ENCODE measurements around the gene MAMDC2. TPM values are rescaled to one million over a fixed set of nuclear protein-coding genes. Genes with fewer than 3 reads are reported as not detected.
A peak's percentile ranks its signal among the peaks of the same experiment; 100 is the strongest.
"Not testable (repeated sequence)": the region's sequence is repeated elsewhere in the genome, so short reads cannot be mapped to it uniquely, and the experiment has no call there.

Gene MAMDC2
- total RNA-seq, 1 donor from 2014 or later, result 0.48 TPM

DNA sequence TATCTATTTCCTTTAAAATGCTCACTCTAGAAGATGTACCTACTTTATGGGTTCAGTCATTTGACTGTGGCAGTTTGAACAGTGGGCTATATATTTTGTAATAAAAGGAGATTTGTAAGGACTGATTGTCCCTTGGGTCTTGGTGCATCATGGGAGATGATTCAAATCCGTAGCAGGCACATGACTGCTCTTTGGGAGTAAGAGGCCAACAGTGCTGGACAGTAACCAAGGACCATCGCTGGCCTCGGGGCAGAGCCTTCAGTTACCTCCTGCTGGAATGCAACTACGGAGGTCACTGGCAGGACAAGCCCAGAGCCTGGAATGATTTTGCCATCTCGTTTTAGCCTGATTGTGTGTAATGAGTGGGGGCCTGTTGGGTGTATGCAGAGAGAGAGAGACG lies 7.0 kb upstream of the MAMDC2 start:
- ATAC-seq, result no peak
- DNase-seq (ENCODE audit: low spot score), result no peak

DNA sequence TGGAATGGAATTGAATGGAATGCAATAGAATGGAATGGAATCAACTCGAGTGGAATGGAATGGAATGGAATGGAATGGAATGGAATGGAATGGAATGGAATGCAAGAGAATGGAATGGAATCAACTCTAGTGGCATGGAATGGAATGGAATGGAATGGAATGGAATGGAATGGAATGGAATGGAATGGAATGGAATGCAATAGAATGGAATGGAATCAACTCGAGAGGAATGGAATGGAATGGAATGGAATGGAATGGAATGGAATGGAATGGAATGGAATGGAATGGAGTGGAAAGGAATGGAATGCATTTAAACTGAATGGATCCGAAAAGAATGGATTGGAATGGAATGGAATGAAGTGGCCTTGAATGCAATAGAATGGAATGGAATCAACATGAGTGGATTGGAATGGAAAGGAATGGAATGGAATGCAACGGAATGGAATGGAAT lies 5.5 kb upstream of the MAMDC2 start:
- not testable (repeated sequence) for DNase-seq (ENCODE audit: low spot score)
- ATAC-seq, result peak; percentile 18

DNA sequence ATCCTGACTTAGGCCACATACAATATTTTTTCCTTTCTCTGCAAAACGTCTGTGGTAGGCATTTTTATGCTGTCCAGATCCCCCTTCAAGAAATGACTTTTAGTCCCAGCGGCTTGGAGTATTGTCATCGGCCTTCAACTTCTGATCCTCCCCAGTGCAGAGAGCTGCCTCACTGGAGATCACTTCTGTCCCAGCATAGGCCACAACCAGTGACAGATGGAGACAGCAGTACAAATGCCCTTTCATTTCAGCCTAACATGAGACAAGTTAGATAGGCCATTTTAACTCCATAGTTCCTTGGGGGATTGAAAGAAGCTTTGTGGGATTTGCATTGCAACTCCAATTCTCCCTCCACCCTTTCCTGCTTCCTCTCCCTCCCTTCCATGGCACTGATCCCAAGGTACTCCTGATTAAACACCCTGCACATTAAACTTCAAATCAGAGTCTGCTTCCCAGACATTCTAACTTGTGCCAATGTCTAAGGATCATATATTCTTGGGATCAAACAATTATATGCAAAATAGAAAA lies 3.2 kb upstream of the MAMDC2 start:
- ATAC-seq (no peak), DNase-seq (ENCODE audit: low spot score) (no peak)

DNA sequence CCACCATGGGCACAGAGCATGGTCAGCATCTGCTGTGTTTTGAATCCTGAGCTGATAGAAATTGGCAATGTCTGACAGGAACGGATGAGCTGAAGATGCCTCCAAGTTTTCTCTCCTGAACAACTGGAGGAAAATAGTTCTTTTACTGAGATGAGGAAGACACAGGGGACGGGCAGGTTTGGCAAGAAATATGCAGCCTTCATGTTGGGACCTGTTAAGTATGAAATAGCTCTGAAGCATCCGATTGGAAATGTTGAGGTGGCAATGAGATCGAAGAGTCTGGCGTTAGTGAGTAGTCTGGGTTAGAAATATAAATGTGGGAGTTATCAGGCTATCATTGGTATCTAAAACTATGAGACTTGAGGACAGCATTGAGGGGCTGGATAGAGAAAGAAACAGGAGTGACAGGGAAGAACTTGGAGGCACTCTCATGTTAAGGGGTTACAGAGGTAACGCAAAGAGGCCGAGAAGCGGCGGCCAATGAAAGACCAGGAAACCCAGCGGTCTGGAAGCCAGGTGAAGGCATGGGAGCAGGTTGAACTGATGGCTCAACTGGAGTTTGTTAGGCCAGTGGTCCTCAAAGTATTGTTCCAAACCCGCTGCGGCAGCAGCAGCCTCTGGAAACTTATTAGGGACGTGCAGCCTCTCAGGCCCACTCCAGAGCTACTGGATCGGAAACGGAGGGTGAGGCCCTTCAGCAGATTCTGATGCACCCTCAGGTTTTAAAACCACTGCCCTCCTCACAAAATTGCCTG lies 1.0 kb upstream of the MAMDC2 start:
- DNase-seq (ENCODE audit: low spot score), result no peak
- ATAC-seq, result no peak

DNA sequence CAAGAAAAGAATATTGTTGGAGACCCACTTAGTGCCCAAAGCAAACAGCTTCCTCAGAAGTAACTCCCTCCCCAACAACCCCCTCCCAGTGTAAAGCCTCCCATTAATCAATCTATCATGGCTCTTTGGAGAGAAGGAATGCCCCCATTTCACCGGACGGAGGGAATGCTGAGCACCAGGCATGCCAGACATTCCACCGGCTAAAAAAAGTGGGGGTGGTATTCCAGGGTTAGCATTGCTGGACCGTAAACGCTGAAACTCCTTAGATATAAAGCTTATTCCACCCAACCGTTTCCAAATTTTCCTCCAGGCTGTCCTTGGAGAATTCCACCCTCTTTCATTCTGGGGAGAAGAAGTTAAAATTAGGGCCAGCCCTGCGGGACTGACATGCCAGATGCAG lies 363 bp upstream of the MAMDC2 start:
- DNase-seq (ENCODE audit: low spot score) (no peak), ATAC-seq (no peak)

- DNase-seq (ENCODE audit: low spot score) (no peak), ATAC-seq (peak; percentile 76)
Observed at GRCh38 chr9:70044490-70045307, 1.1 kb downstream of the MAMDC2 start.

DNA sequence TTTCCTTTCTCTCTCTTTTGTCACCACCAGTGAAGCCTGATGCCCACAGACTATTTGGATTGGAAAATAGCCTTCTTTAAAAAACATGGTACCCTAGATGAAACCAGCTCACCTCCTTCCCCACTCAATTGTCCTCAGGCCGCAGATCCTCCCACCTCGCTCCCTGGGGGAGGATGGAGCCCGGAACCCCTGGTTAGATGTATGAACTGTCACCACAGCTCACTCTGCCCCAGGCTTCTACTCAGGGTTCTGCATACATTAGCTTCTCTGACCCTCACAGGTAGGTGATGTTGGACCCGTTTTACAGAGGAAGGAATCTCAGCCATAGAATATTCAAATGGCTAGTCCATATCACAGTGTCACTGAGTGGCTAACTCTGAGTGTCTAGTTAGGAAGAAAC lies 1.8 kb downstream of the MAMDC2 start:
- DNase-seq (ENCODE audit: low spot score), result no peak

GRCh38 chr9:70046274-70047070 lies 2.8 kb downstream of the MAMDC2 start:
- ATAC-seq, result no peak

More for the DNA sequence above, 1.8 kb downstream of the MAMDC2 start:
- no peak for ATAC-seq

DNA sequence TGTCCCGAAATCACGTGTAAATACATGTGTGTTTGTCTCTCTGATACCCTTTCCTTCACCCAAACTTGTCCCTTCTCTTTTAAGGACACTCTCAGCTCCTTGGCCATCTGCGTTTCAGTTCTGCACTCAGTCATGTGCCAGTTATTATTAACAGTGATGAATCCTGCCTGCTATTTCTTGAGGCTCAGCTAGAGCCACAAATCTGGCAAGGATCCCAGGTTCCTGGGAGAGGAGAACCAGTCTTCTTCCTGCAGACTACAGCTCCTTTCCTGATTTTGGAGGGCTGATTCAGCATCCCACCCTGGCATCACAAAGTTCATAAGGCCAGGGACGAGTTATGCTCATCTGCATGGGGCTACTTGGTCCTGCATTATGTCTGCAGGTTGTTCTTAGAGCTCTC lies 5.6 kb downstream of the MAMDC2 start:
- DNase-seq (ENCODE audit: low spot score) (no peak), ATAC-seq (no peak)

More at GRCh38 chr9:70046274-70047070, 2.8 kb downstream of the MAMDC2 start:
- no peak for DNase-seq (ENCODE audit: low spot score)

GRCh38 chr9:70049672-70050271 lies 6.1 kb downstream of the MAMDC2 start:
- DNase-seq (ENCODE audit: low spot score) (no peak), ATAC-seq (peak; percentile 27)

GRCh38 chr9:70052768-70053167 lies 9.1 kb downstream of the MAMDC2 start:
- peak; percentile 67 for DNase-seq (ENCODE audit: low spot score)
- peak; percentile 94 for ATAC-seq

GRCh38 chr9:70053864-70054263 lies 10.2 kb downstream of the MAMDC2 start:
- ATAC-seq, result no peak
- DNase-seq (ENCODE audit: low spot score), result no peak

GRCh38 chr9:70054521-70054920 lies 10.9 kb downstream of the MAMDC2 start:
- ATAC-seq, result no peak

DNA sequence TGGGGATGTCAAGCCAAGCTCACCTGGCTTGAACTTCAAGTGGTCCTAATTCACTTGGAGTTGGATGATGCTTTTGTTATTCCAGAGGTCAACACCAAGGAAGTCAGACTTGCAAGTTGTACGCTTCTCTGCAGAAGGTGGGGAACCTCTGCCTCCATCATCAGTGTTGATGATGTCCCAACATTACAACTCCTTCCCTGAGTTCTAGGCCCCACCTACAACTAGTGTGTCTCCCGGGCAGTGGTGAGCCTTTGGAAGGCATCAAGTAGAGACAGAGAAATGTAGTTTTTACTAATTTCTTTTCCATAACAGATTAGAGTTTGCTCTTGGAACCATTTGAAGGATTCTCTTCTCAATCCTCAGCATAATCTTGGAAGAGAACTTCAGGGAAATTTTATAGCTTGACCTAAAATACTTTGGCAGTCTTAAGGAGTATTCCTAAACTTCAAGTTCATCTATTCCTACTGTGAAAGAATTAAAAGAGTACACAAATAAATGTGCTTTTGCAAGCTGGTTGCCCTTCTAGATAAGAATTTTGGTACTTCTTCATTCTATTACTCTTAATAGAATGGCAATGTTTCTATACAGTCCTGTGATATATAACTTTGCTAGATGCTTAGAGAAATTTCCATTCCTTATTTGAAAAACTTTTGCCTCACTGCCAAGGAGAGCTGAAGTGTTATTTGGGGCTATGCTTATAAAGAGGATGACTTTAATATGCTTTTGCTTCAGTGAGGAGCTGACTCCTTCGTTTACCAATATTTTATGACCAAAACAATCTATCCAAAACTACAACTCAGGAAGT lies 12.0 kb downstream of the MAMDC2 start:
- DNase-seq (ENCODE audit: low spot score), result no peak
- ATAC-seq, result no peak

More at GRCh38 chr9:70054521-70054920, 10.9 kb downstream of the MAMDC2 start:
- no peak for DNase-seq (ENCODE audit: low spot score)

- DNase-seq (ENCODE audit: low spot score), result no peak
- ATAC-seq, result no peak
Observed at GRCh38 chr9:70056211-70056944, 12.7 kb downstream of the MAMDC2 start.

DNA sequence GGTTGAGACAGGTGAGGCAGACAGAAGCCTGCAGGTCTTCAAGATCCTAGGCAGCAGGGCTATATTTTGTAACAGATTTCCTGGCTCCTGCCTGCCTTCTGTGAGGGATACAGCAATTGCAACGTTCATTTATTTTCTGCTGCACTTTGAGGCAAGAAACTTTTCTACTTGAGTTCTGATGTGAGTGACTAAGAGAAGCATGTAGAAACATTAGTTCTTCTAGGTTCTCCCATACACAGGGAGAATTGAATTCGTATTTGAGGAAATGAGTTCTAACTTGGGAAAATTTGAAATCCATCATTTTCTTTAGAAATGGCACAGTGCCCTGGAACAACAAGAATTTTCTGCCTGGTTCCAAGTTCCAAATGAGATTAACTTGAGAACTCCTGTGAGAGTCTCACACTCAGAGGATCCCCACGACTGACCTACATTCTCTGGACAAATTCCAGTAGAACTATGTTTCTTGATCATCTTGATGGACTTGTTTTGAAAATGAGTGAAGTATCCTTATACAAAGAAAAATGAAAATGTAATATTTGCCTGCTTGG lies 15.0 kb downstream of the MAMDC2 start:
- no peak for DNase-seq (ENCODE audit: low spot score)
- ATAC-seq, result no peak

GRCh38 chr9:70060148-70060882 lies 16.7 kb downstream of the MAMDC2 start:
- DNase-seq (ENCODE audit: low spot score) (no peak), ATAC-seq (no peak)

All from left lobe of liver (tissue), 2 donors.